K562 (cell line): Measurements from ENCODE around the gene PKD1L1. TPM values are rescaled to one million over a fixed set of nuclear protein-coding genes. Genes with fewer than 3 reads are reported as not detected.

Experiments used
- ATAC-seq: fragments of 200-7000 bp; cut with Tn5 transposase; 3 replicates; pipeline ENCODE4 v1.9.1; 2020; ENCODE audit warnings: moderate library complexity
- BruUV-seq: library from RNA; stranded (reverse); fragments of 400-500 nt; replicated peaks from 2 replicates; lab custom pipeline; 2021; lab: Mats Ljungman, UMichigan
- CTCF ChIA-PET: fragments of 300-600 bp; formaldehyde crosslinking; extraction: SDS; loops from one replicate; lab custom pipeline; 2021; ENCODE audit warnings: low intra/inter-chr PET ratio; lab: Yijun Ruan, JAX
- POLR2A ChIA-PET: fragments of 300-600, 350-650 bp; sonication (Branson Sonifier 250); formaldehyde crosslinking; extraction: SDS; loops from one replicate; lab custom pipeline; 2021; ENCODE audit warnings: antibody characterized with exemption, inconsistent platforms; lab: Yijun Ruan, JAX
- DNase-seq, 4 experiments: peaks; one replicate each; pipeline versions ENCODE4 v3.0.0 to v3.0.0-alpha.2; 2011 to 2018; ENCODE audit warnings: low spot score in 3 of 4, mixed read lengths in 3 of 4; ENCODE audit errors: extremely low read depth in 1 of 4
- FAIRE-seq: peaks from 2 replicates; lab custom pipeline; 2011; peaks lifted over from hg19 to GRCh38; lab: Jason Lieb, UNC
- H2AFZ ChIP-seq: 2 replicates; pipeline ENCODE4 v1.6.0; 2011; ENCODE audit warnings: low read depth, low read length, control low read depth, inconsistent platforms
- H3K27ac ChIP-seq: fragments of 200-600 bp; 3 replicates; pipeline ENCODE4 v1.8.0; 2011; ENCODE audit warnings: low read depth, mild to moderate bottlenecking, control low read depth, inconsistent platforms, low read length, moderate library complexity, mixed read lengths; ENCODE audit errors: extremely low read depth
- H3K27me3 ChIP-seq, 2 experiments: fragments of 300-600 bp in 1 of 2; 2 replicates in 1 of 2; 3 replicates in 1 of 2; pipeline versions ENCODE4 v1.6.0 to v1.8.0; 2011; ENCODE audit warnings: inconsistent platforms in 2 of 2, low read length in 2 of 2, mild to moderate bottlenecking in 1 of 2, mixed read lengths in 1 of 2, moderate library complexity in 1 of 2; ENCODE audit not compliant: control insufficient read depth in 2 of 2, insufficient read depth in 2 of 2
- H3K36me3 ChIP-seq: fragments of 300-600 bp; 3 replicates; pipeline ENCODE4 v1.8.0; 2011; ENCODE audit warnings: mild to moderate bottlenecking, low read length, inconsistent platforms; ENCODE audit not compliant: control insufficient read depth, insufficient read depth
- H3K4me1 ChIP-seq, 2 experiments: fragments of 200-600 bp in 1 of 2; replicated peaks in 1 of 2; 2 replicates in 1 of 2; 3 replicates in 1 of 2; pipeline versions ENCODE4 v1.5.1 to v1.8.0; 2011; ENCODE audit warnings: inconsistent platforms in 2 of 2, low read length in 2 of 2, mild to moderate bottlenecking in 1 of 2, mixed read lengths in 1 of 2, moderate library complexity in 1 of 2; ENCODE audit not compliant: control insufficient read depth in 2 of 2, insufficient read depth in 2 of 2
- H3K4me2 ChIP-seq: 2 replicates; pipeline ENCODE4 v1.6.1; 2011; ENCODE audit warnings: low read length, control low read depth, inconsistent platforms, mixed read lengths; ENCODE audit not compliant: insufficient read depth
- H3K4me3 ChIP-seq: fragments of 200-600 bp; sonication (generic), shearing (Covaris generic); 2 replicates; pipeline ENCODE4 v1.5.1; 2016; ENCODE audit warnings: control low read depth, inconsistent platforms
- H3K79me2 ChIP-seq: fragments of 200-600 bp; 3 replicates; pipeline ENCODE4 v1.8.0; 2011; ENCODE audit warnings: low read length, inconsistent platforms; ENCODE audit not compliant: control insufficient read depth, insufficient read depth
- H3K9ac ChIP-seq, 2 experiments: 2 replicates each; pipeline versions ENCODE4 v1.6.0 to v1.6.1; 2011; ENCODE audit warnings: low read depth in 2 of 2, low read length in 2 of 2, control low read depth in 1 of 2, inconsistent platforms in 1 of 2, mild to moderate bottlenecking in 1 of 2, mixed read lengths in 1 of 2; ENCODE audit not compliant: insufficient read depth in 1 of 2
- H3K9me1 ChIP-seq: one replicate; pipeline ENCODE4 v1.6.0; 2011; ENCODE audit warnings: inconsistent platforms, mild to moderate bottlenecking, low read length, moderate library complexity; ENCODE audit not compliant: control insufficient read depth, insufficient read depth
- H3K9me3 ChIP-seq: replicated peaks from 2 replicates; pipeline ENCODE4 v1.5.1; 2011; ENCODE audit warnings: low read depth, low read length, inconsistent platforms; ENCODE audit not compliant: control insufficient read depth, insufficient read depth
- H4K20me1 ChIP-seq: replicated peaks from 2 replicates; pipeline ENCODE4 v1.6.1; 2011; ENCODE audit warnings: low read length, inconsistent platforms, mixed read lengths; ENCODE audit not compliant: control insufficient read depth, insufficient read depth
- CBX3 ChIP-seq, 2 experiments: IDR thresholded peaks; 1 replicate in 1 of 2; 2 replicates in 1 of 2; pipeline ENCODE4 v1.6.1; 2012; ENCODE audit warnings: inconsistent platforms in 2 of 2, low read length in 2 of 2, borderline replicate concordance in 1 of 2, control low read depth in 1 of 2
- HEY1 ChIP-seq: fragments of 250-450 bp; sonication (Bioruptor Pico); IDR thresholded peaks from 2 replicates; pipeline ENCODE4 v1.5.0; 2020; ENCODE audit warnings: mild to moderate bottlenecking, moderate library complexity, borderline replicate concordance
- HMG20B ChIP-seq: fragments of 250-450 bp; sonication (Bioruptor Pico); IDR thresholded peaks from 2 replicates; pipeline ENCODE4 v1.5.0; 2021; ENCODE audit warnings: mild to moderate bottlenecking
- ILK ChIP-seq: fragments of 450-650 bp; IDR thresholded peaks from 2 replicates; pipeline ENCODE4 v1.6.1; 2016; ENCODE audit warnings: missing genetic modification characterization, low read depth, mild to moderate bottlenecking, missing compliant biosample characterization, moderate library complexity, borderline replicate concordance
- LCOR ChIP-seq: sonication (generic); formaldehyde crosslinking; IDR thresholded peaks from 2 replicates; pipeline ENCODE4 v1.8.0; 2022; ENCODE audit warnings: mild to moderate bottlenecking, missing genetic modification reagents
- POLR2B ChIP-seq: fragments of 450-650 bp; IDR thresholded peaks from 2 replicates; pipeline ENCODE4 v1.6.1; 2018; ENCODE audit warnings: low read depth; ENCODE audit not compliant: partially characterized antibody
- POLR2G ChIP-seq: fragments of 200-400 bp; formaldehyde crosslinking; IDR thresholded peaks from 2 replicates; pipeline ENCODE4 v1.6.1; 2017; ENCODE audit warnings: low read depth, mild to moderate bottlenecking, antibody characterized with exemption, low read length, moderate library complexity
- WGBS: fragments of 100-300 bp; shearing (Covaris generic); methylation state at CpG from one replicate; pipeline ENCODE4 v1.1.6; 2016; ENCODE audit warnings: low coverage, mixed read lengths; ENCODE audit not compliant: insufficient coverage; ENCODE audit errors: missing lambda C conversion rate; 5-methylcytosine and 5-hydroxymethylcytosine counted together
- in situ Hi-C: fragments of 300-500 bp; cut with MboI; formaldehyde crosslinking; loops from 4 replicates; pipeline ENCODE4 v1.15.0; 2018; ENCODE audit warnings: inconsistent platforms, mixed read lengths
- intact Hi-C: fragments of 100-400 bp; cut with micrococcal nuclease; formaldehyde crosslinking; loops from 2 replicates; pipeline ENCODE4 v1.14.2; 2022
- polyA plus RNA-seq, 8 experiments: library from polyadenylated mRNA; depleted of rRNA in 4 of 8; stranded (reverse) in 5 of 8; unstranded in 3 of 8; fragments of >200 nt; fragmentation: Nextera tagmentation in 2 of 8; fragmentation: Illumina TruSeq in 1 of 8; extraction: Ambion mirVana in 2 of 8; extraction: Trizol in 1 of 8; gene quantifications; 2 replicates each; pipeline versions ENCODE4 v1.2.1 to v1.2.3, GENCODE V29; 2011 to 2014; ENCODE audit warnings: inconsistent platforms in 1 of 8, missing spikeins in 1 of 8
- total RNA-seq, 7 experiments: library from RNA; depleted of rRNA in 6 of 7; stranded (reverse); fragments of >200 nt in 6 of 7; fragmentation: Illumina TruSeq in 2 of 7; extraction: Trizol in 2 of 7; gene quantifications; 2 replicates each; pipeline versions ENCODE4 v1.2.1 to v1.2.3, GENCODE V29; 2011 to 2021; ENCODE audit warnings: low replicate concordance in 1 of 7

The PKD1L1 gene
- total and polyA plus RNA-seq, 9 of the 15 experiments (the other 6 are each of a cell fraction or from before 2014, with no cell fraction given): 0.01 to 0.02 TPM; not detected in 7

GRCh38 chr7:47766126-47766525, 182.1 kb downstream of the PKD1L1 start:
- no peak for FAIRE-seq
- WGBS: 6% methylated on average over 7 of the region's 7 CpGs
- in situ Hi-C loops: no loop called here
- Histone ChIP-seq H3K9ac (no peak overlapping the region), H3K79me2 (no peaks in the 10 kb centered on the region), H4K20me1 (no peaks in the 10 kb centered on the region), H3K4me2 (no peak overlapping the region), H3K9me1 (no peaks in the 10 kb centered on the region), H3K4me3 (no peak overlapping the region), H3K9me3 (no peaks in the 10 kb centered on the region), H3K27ac (no peak overlapping the region), H3K27me3 (peaks cover 0 to 8% of the 10 kb centered on the region in 2 experiments; a peak in 3 of 5 replicates), H3K4me1 (no peaks in the 10 kb centered on the region), H3K36me3 (no peaks in the 10 kb centered on the region), H2AFZ (no peak overlapping the region)
- TF ChIP-seq HMG20B (no peak), LCOR (CRISPR knock-in tag) (no peak), HEY1 (no peak), POLR2B (no peak), ILK (no peak), POLR2G (no peak), CBX3 (IDR thresholded peaks at IDR 0.05; ENCODE audit: borderline replicate concordance in 1 of 2, low read length in 2 of 2) (no peak)
- CTCF ChIA-PET: no interaction called here
- no TSS peak for BruUV-seq
- no peak for DNase-seq
- intact Hi-C loops: no loop called here
- POLR2A ChIA-PET: no interaction called here
- no peak for ATAC-seq
